Activated CD8-positive, alpha-beta T cell treated with anti-CD3 and anti-CD28 coated beads for 36 hours (primary cell): Measurements from ENCODE around the gene TNRC6B. TPM values are rescaled to one million over a fixed set of nuclear protein-coding genes. Genes with fewer than 3 reads are reported as not detected.

Source experiments
- ATAC-seq: fragments of 200-7000 bp; cut with Tn5 transposase; one replicate; pipeline ENCODE4 v1.10.0; 2021; ENCODE audit warnings: mild to moderate bottlenecking, moderate library complexity
- CTCF ChIA-PET: fragments of 350-600 bp; sonication (Branson Sonifier 250); formaldehyde crosslinking; loops from one replicate; lab custom pipeline; 2021; ENCODE audit warnings: antibody characterized with exemption; lab: Charles Lee
- POLR2A ChIA-PET: fragments of 350-600 bp; sonication (Branson Sonifier 250); formaldehyde crosslinking; loops from one replicate; lab custom pipeline; 2021; ENCODE audit warnings: antibody characterized with exemption; lab: Charles Lee
- DNase-seq: peaks from one replicate; pipeline ENCODE4 v3.0.0-alpha.2; 2020
- H3K27ac Mint-ChIP-seq: one replicate; pipeline ENCODE4 v1.8.0; 2021; ENCODE audit warnings: mild to moderate bottlenecking, mixed read lengths
- H3K27me3 Mint-ChIP-seq: one replicate; pipeline ENCODE4 v1.8.0; 2021; ENCODE audit warnings: mixed read lengths
- H3K36me3 Mint-ChIP-seq: one replicate; pipeline ENCODE4 v1.8.0; 2021; ENCODE audit warnings: low read depth, mixed read lengths
- H3K4me1 Mint-ChIP-seq: one replicate; pipeline ENCODE4 v1.8.0; 2021; ENCODE audit warnings: low read depth, mixed read lengths
- H3K4me3 Mint-ChIP-seq: one replicate; pipeline ENCODE4 v1.8.0; 2021; ENCODE audit warnings: mild to moderate bottlenecking, moderate library complexity, mixed read lengths
- H3K9me3 Mint-ChIP-seq: one replicate; pipeline ENCODE4 v1.8.0; 2021; ENCODE audit warnings: mixed read lengths
- CTCF ChIP-seq: fragments of 200-600 bp; IDR thresholded peaks from one replicate; pipeline ENCODE4 v1.8.0; 2022; ENCODE audit warnings: antibody characterized with exemption, mild to moderate bottlenecking
- intact Hi-C: fragments of 100-400 bp; cut with micrococcal nuclease; formaldehyde crosslinking; loops from one replicate; pipeline ENCODE4 v1.10.0; 2022
- total RNA-seq, 2 experiments: library from RNA; stranded (reverse); gene quantifications; one replicate each; pipeline ENCODE4 v1.2.3, GENCODE V29; 2021

Gene TNRC6B
- total RNA-seq, 2 experiments from 2014 or later, result 42.6 to 45.2 TPM

GRCh38 chr22:40244586-40244985 is 66.9 kb downstream of the TNRC6B start:
- H3K27ac Mint-ChIP-seq, result peak overlapping the region; percentile 34
- CTCF ChIA-PET, result interaction anchor here (1.2 to 1.4 kb wide), 3 partner anchors 41 to 103 kb away, joined by 3 to 4 read pairs (median 3); no protein-coding TSS in a partner anchor
- H3K4me1 Mint-ChIP-seq, result peaks cover 73% of the 10 kb centered on the region
- H3K36me3 Mint-ChIP-seq, result peaks cover 21% of the 10 kb centered on the region
- intact Hi-C loops, result loop anchor here (5.0 kb wide), 1 partner anchor 67 kb away; the partner anchor contains the start of gene TNRC6B
- H3K4me3 Mint-ChIP-seq, result no peak overlapping the region
- POLR2A ChIA-PET, result interaction anchor here (0.8 to 1.2 kb wide), 2 partner anchors 66 to 67 kb away, joined by 3 read pairs; partner anchors contain the start of gene TNRC6B
- no peaks in the 10 kb centered on the region for H3K9me3 Mint-ChIP-seq
- no peak for DNase-seq
- ATAC-seq, result no peak
- TF ChIP-seq CTCF, result no peak
- no peaks in the 10 kb centered on the region for H3K27me3 Mint-ChIP-seq

GRCh38 chr22:40247976-40248375 is 70.3 kb downstream of the TNRC6B start:
- H3K4me1 Mint-ChIP-seq, result peaks cover 69% of the 10 kb centered on the region

GRCh38 chr22:40249286-40249685 is 71.6 kb downstream of the TNRC6B start:
- peaks cover 37% of the 10 kb centered on the region for H3K36me3 Mint-ChIP-seq
- no peaks in the 10 kb centered on the region for H3K27me3 Mint-ChIP-seq
- ATAC-seq, result no peak
- H3K4me1 Mint-ChIP-seq, result peaks cover 63% of the 10 kb centered on the region
- no peak for TF ChIP-seq CTCF
- no peak for DNase-seq
- no peaks in the 10 kb centered on the region for H3K9me3 Mint-ChIP-seq
- ChIA-PET CTCF (interaction anchor here (0.6 to 2.1 kb wide), 3 partner anchors 9 to 99 kb away, joined by 3 to 14 read pairs (median 5); no protein-coding TSS in a partner anchor), POLR2A (interaction anchor here (0.8 to 1.4 kb wide), 5 partner anchors 69 to 238 kb away, joined by 3 to 4 read pairs (median 3); partner anchors contain the start of gene TNRC6B)
- H3K27ac Mint-ChIP-seq, result peak overlapping the region; percentile 37
- intact Hi-C loops, result no loop called here
- H3K4me3 Mint-ChIP-seq, result no peak overlapping the region

More at GRCh38 chr22:40247976-40248375, 70.3 kb downstream of the TNRC6B start:
- intact Hi-C loops, result no loop called here
- DNase-seq (peak; percentile 84), ATAC-seq (peak; percentile 77)
- Mint-ChIP-seq H3K9me3 (no peaks in the 10 kb centered on the region), H3K36me3 (peaks cover 31% of the 10 kb centered on the region), H3K27me3 (no peaks in the 10 kb centered on the region), H3K27ac (peak overlapping the region; percentile 82), H3K4me3 (peak overlapping the region; percentile 26)
- no peak for TF ChIP-seq CTCF
- CTCF ChIA-PET, result interaction anchor here (2.0 to 2.1 kb wide), 2 partner anchors 10 to 100 kb away, joined by 5 to 14 read pairs; no protein-coding TSS in a partner anchor
- POLR2A ChIA-PET, result no interaction called here

GRCh38 chr22:40250608-40251007 is 72.9 kb downstream of the TNRC6B start:
- H3K36me3 Mint-ChIP-seq, result peaks cover 39% of the 10 kb centered on the region
- intact Hi-C loops, result loop anchor here (10.0 kb wide), 1 partner anchor 54 kb away; no protein-coding TSS in a partner anchor
- H3K27me3 Mint-ChIP-seq, result no peaks in the 10 kb centered on the region
- no peak overlapping the region for H3K4me3 Mint-ChIP-seq
- TF ChIP-seq CTCF, result no peak
- peak overlapping the region; percentile 60 for H3K27ac Mint-ChIP-seq
- ChIA-PET CTCF (interaction anchor here (1.8 kb wide), 1 partner anchor 57 kb away, joined by 5 read pairs; no protein-coding TSS in a partner anchor), POLR2A (interaction anchor here (0.5 to 1.1 kb wide), 2 partner anchors 54 to 708 kb away, joined by 4 read pairs; no protein-coding TSS in a partner anchor)
- H3K9me3 Mint-ChIP-seq, result no peaks in the 10 kb centered on the region
- ATAC-seq, result peak; percentile 63
- peak; percentile 52 for DNase-seq
- peaks cover 56% of the 10 kb centered on the region for H3K4me1 Mint-ChIP-seq

- Mint-ChIP-seq H3K4me3 (no peak overlapping the region), H3K4me1 (peaks cover 59% of the 10 kb centered on the region), H3K27ac (peak overlapping the region; percentile 55), H3K36me3 (peaks cover 41% of the 10 kb centered on the region), H3K9me3 (no peaks in the 10 kb centered on the region), H3K27me3 (no peaks in the 10 kb centered on the region)
- POLR2A ChIA-PET, result interaction anchor here (0.5 to 1.1 kb wide), 3 partner anchors 13 to 707 kb away, joined by 3 to 4 read pairs (median 4); no protein-coding TSS in a partner anchor
- intact Hi-C loops, result loop anchor here (10.0 kb wide), 1 partner anchor 54 kb away; no protein-coding TSS in a partner anchor
- DNase-seq, result no peak
- no peak for ATAC-seq
- CTCF ChIA-PET, result interaction anchor here (1.8 kb wide), 1 partner anchor 57 kb away, joined by 5 read pairs; no protein-coding TSS in a partner anchor
- TF ChIP-seq CTCF, result no peak
Measured at GRCh38 chr22:40251106-40251505, 73.4 kb downstream of the TNRC6B start.
